Activated T-cell treated with anti-CD3 and anti-CD28 coated beads, Interleukin-2, amount 50 U/mL, for 4 hours (primary cell): ENCODE results near the gene ZDHHC1. TPM values are rescaled to one million over a fixed set of nuclear protein-coding genes. Genes with fewer than 3 reads are reported as not detected.
"Not testable (repeated sequence)": the region's sequence is repeated elsewhere in the genome, so short reads cannot be mapped to it uniquely, and the experiment has no call there.

Source experiments
- ATAC-seq, 2 donors: fragments of 200-7000 bp; cut with Tn5 transposase; one replicate each; pipeline ENCODE4 v1.10.0; 2021
- DNase-seq: peaks from one replicate; pipeline ENCODE4 v3.0.0-alpha.2; 2020
- H3K27me3 Mint-ChIP-seq: one replicate; pipeline ENCODE4 v1.8.0; 2021; ENCODE audit warnings: low read depth, mixed read lengths
- H3K36me3 Mint-ChIP-seq: one replicate; pipeline ENCODE4 v1.8.0; 2022; ENCODE audit warnings: mixed read lengths; ENCODE audit not compliant: insufficient read depth
- H3K4me1 Mint-ChIP-seq: one replicate; pipeline ENCODE4 v1.8.0; 2021; ENCODE audit warnings: low read depth, mixed read lengths
- H3K4me3 Mint-ChIP-seq: one replicate; pipeline ENCODE4 v1.8.0; 2021; ENCODE audit warnings: mild to moderate bottlenecking, moderate library complexity, mixed read lengths
- H3K9me3 Mint-ChIP-seq: one replicate; pipeline ENCODE4 v1.8.0; 2021; ENCODE audit warnings: mixed read lengths
- total RNA-seq, 3 donors: library from RNA; stranded (reverse); gene quantifications; one replicate each; pipeline ENCODE4 v1.2.1, GENCODE V29; 2021

The ZDHHC1 gene
- total RNA-seq, 3 donors from 2014 or later, result 0.61 to 0.99 (median 0.79) TPM

GRCh38 chr16:67364600-67365235, 51.6 kb downstream of the ZDHHC1 start:
- DNase-seq (no peak), ATAC-seq (peak in 1 of 2 donors; percentile 18)
- no peaks in the 10 kb centered on the region for H3K27me3 Mint-ChIP-seq
- no peaks in the 10 kb centered on the region for H3K9me3 Mint-ChIP-seq
- peak overlapping the region; percentile 3 for H3K4me3 Mint-ChIP-seq
- no peaks in the 10 kb centered on the region for H3K36me3 Mint-ChIP-seq
- H3K4me1 Mint-ChIP-seq, result peaks cover 13% of the 10 kb centered on the region

DNA sequence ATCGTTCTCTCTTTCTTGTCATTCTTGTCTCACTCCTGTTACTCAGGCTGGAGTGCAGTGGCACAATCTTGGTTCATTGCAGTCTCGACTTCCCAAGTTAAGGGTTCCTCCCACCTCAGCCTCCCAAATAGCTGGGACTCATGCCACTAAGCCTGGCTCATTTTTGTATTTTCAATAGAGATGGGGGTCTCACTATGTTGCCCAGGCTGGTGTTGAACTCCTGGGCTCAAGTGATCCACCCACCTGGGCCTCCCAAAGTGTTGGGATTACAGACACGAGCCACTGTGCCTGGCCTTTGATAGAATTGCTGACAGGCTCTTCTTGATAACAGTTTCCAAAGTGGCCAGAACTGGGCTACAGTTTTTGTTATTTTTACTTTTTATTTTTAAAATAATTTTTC, 55.2 kb downstream of the ZDHHC1 start:
- ATAC-seq, result no peak
- Mint-ChIP-seq H3K36me3 (no peaks in the 10 kb centered on the region), H3K27me3 (peaks cover 3% of the 10 kb centered on the region), H3K4me3 (no peak overlapping the region), H3K4me1 (peaks cover 13% of the 10 kb centered on the region), H3K9me3 (no peaks in the 10 kb centered on the region)
- no peak for DNase-seq

- DNase-seq, H3K36me3 Mint-ChIP-seq, H3K4me3 Mint-ChIP-seq, H3K4me1 Mint-ChIP-seq, H3K27me3 Mint-ChIP-seq, H3K9me3 Mint-ChIP-seq: not testable (repeated sequence)
- peak in 1 of 2 donors; percentile 59 for ATAC-seq
Observed at GRCh38 chr16:67359540-67360269, 56.6 kb downstream of the ZDHHC1 start.

- Mint-ChIP-seq H3K36me3 (no peaks in the 10 kb centered on the region), H3K9me3 (no peaks in the 10 kb centered on the region), H3K4me3 (no peak overlapping the region), H3K4me1 (no peaks in the 10 kb centered on the region), H3K27me3 (peaks cover 3% of the 10 kb centered on the region)
- DNase-seq, result no peak
- ATAC-seq, result no peak
Observed at GRCh38 chr16:67357561-67357960, 58.7 kb downstream of the ZDHHC1 start.

- ATAC-seq (no peak), DNase-seq (no peak)
- Mint-ChIP-seq H3K27me3 (peaks cover 3% of the 10 kb centered on the region), H3K36me3 (no peaks in the 10 kb centered on the region), H3K4me1 (no peaks in the 10 kb centered on the region), H3K9me3 (no peaks in the 10 kb centered on the region), H3K4me3 (no peak overlapping the region)
Observed at GRCh38 chr16:67356396-67356795, 59.9 kb downstream of the ZDHHC1 start.

GRCh38 chr16:67352463-67352862, 63.8 kb downstream of the ZDHHC1 start:
- not testable (repeated sequence) for H3K36me3 Mint-ChIP-seq, H3K4me3 Mint-ChIP-seq, H3K27me3 Mint-ChIP-seq, H3K9me3 Mint-ChIP-seq, H3K4me1 Mint-ChIP-seq, DNase-seq, ATAC-seq

- peaks cover 2% of the 10 kb centered on the region for H3K27me3 Mint-ChIP-seq
- ATAC-seq (no peak), DNase-seq (no peak)
- no peaks in the 10 kb centered on the region for H3K9me3 Mint-ChIP-seq
- no peaks in the 10 kb centered on the region for H3K4me1 Mint-ChIP-seq
- no peak overlapping the region for H3K4me3 Mint-ChIP-seq
- no peaks in the 10 kb centered on the region for H3K36me3 Mint-ChIP-seq
Observed at GRCh38 chr16:67350324-67350723, 66.0 kb downstream of the ZDHHC1 start.

DNA sequence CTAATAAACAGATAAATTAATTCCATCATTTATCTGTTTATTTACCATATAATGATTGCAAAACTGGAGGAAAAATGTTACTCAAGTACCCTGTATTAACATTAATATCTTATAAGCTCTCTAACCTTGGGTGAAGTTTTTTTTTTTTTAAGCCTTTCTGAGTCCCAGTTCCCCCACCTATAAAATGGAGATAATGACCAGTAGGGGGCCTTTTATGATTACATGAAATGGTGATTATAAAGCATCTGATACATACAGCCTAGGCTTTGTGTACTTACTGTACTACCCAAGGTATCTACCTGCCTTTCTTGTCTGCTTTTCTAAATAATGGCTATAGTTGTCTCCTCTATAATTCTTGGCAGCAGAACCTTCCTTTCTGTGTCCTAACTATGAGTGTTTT, 67.1 kb downstream of the ZDHHC1 start:
- peak; percentile 48 to 60 for ATAC-seq

DNA sequence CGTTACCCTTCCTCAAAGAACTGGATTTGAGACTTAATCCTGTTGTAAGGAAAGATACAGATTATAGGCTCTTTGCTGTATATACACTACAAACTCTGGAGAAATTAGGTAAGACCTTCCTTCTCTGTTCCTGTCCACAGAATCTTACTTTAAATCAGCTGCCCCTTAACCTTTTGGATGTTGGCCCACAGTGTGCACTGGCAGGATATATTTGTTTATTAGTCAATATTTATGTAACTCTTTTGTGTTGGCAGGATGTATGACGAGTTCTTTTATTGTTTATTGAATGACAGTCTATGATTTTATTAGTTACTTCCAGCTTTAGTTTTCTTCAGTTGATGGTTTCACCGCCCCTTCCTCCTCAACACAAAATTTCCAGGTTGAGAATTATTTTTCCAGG, 69.9 kb downstream of the ZDHHC1 start:
- H3K36me3 Mint-ChIP-seq, result no peaks in the 10 kb centered on the region
- no peaks in the 10 kb centered on the region for H3K4me1 Mint-ChIP-seq
- no peak for ATAC-seq
- DNase-seq, result no peak
- peaks cover 8% of the 10 kb centered on the region for H3K27me3 Mint-ChIP-seq
- no peaks in the 10 kb centered on the region for H3K9me3 Mint-ChIP-seq
- no peak overlapping the region for H3K4me3 Mint-ChIP-seq

More for the DNA sequence above, 67.1 kb downstream of the ZDHHC1 start:
- peaks cover 3% of the 10 kb centered on the region for H3K27me3 Mint-ChIP-seq
- DNase-seq, result no peak
- no peaks in the 10 kb centered on the region for H3K9me3 Mint-ChIP-seq
- H3K4me1 Mint-ChIP-seq, result no peaks in the 10 kb centered on the region
- no peak overlapping the region for H3K4me3 Mint-ChIP-seq
- H3K36me3 Mint-ChIP-seq, result no peaks in the 10 kb centered on the region

GRCh38 chr16:67345401-67345800, 70.9 kb downstream of the ZDHHC1 start:
- Mint-ChIP-seq H3K4me3 (no peak overlapping the region), H3K4me1 (no peaks in the 10 kb centered on the region), H3K9me3 (no peaks in the 10 kb centered on the region), H3K36me3 (no peaks in the 10 kb centered on the region), H3K27me3 (peaks cover 8% of the 10 kb centered on the region)
- ATAC-seq, result no peak
- DNase-seq, result no peak

Other genes with a start within 250 kb of the ZDHHC1 start
- gene NOL3, start 245.9 kb downstream of the ZDHHC1 start, total RNA-seq, result 1 to 10 TPM in 2 of 3 donors, under 1 TPM in 1; 0.99 to 3.7 (median 1.4) TPM
- gene MATCAP1, start 232.5 kb downstream of the ZDHHC1 start, total RNA-seq, result 10 to 100 TPM; 10.1 to 15.5 (median 14.7) TPM
- not detected for gene EXOC3L1, start 226.3 kb downstream of the ZDHHC1 start, total RNA-seq
- 100 to 1,000 TPM; 195 to 201 (median 198) TPM for gene E2F4, start 224.3 kb downstream of the ZDHHC1 start, total RNA-seq
- 1 to 10 TPM; 5.1 to 5.9 (median 5.3) TPM for gene ELMO3, start 217.3 kb downstream of the ZDHHC1 start, total RNA-seq
- 100 to 1,000 TPM; 109 to 130 (median 124) TPM for gene TMEM208, start 189.3 kb downstream of the ZDHHC1 start, total RNA-seq
- gene FHOD1, start 169.0 kb downstream of the ZDHHC1 start, total RNA-seq, result 10 to 100 TPM; 64.0 to 86.6 (median 70.3) TPM
- 1 to 10 TPM; 3.2 to 4.0 (median 3.6) TPM for gene SLC9A5, start 167.5 kb downstream of the ZDHHC1 start, total RNA-seq
- gene PLEKHG4, start 136.9 kb downstream of the ZDHHC1 start, total RNA-seq, result 10 to 100 TPM; 30.0 to 41.6 (median 37.0) TPM
- under 1 TPM in 2 of 3 donors, not detected in 1; 0.16 to 0.66 TPM for gene KCTD19, start 89.7 kb downstream of the ZDHHC1 start, total RNA-seq
- gene LRRC36, start 89.7 kb downstream of the ZDHHC1 start, total RNA-seq, result not detected
- under 1 TPM in 1 of 3 donors, not detected in 2; 0.20 TPM for gene TPPP3, start 23.0 kb downstream of the ZDHHC1 start, total RNA-seq
- gene HSD11B2, start 14.6 kb upstream of the ZDHHC1 start, total RNA-seq, result 1 to 10 TPM; 3.9 to 6.1 (median 5.2) TPM
- 10 to 100 TPM; 36.0 to 49.1 (median 44.5) TPM for gene ATP6V0D1, start 64.7 kb upstream of the ZDHHC1 start, total RNA-seq
- gene AGRP, start 67.1 kb upstream of the ZDHHC1 start, total RNA-seq, result not detected
- 10 to 100 TPM; 17.9 to 26.2 (median 18.0) TPM for gene RIPOR1, start 112.4 kb upstream of the ZDHHC1 start, total RNA-seq
- 10 to 100 TPM; 53.7 to 59.3 (median 54.0) TPM for gene CTCF, start 146.0 kb upstream of the ZDHHC1 start, total RNA-seq
- 100 to 1,000 TPM; 204 to 221 (median 207) TPM for gene CARMIL2, start 228.7 kb upstream of the ZDHHC1 start, total RNA-seq
- gene ACD, start 243.8 kb upstream of the ZDHHC1 start, total RNA-seq, result 10 to 100 TPM; 87.5 to 89.7 (median 89.4) TPM
- 10 to 100 TPM; 12.0 to 12.5 (median 12.5) TPM for gene PARD6A, start 244.5 kb upstream of the ZDHHC1 start, total RNA-seq